HS-27A (cell line): ENCODE measurements around the gene HDAC4.

Source experiments
- DNase-seq: peaks from one replicate; pipeline ENCODE4 v3.0.0-alpha.2; 2012; ENCODE audit warnings: low read depth, missing footprints

HDAC4 gene

DNA sequence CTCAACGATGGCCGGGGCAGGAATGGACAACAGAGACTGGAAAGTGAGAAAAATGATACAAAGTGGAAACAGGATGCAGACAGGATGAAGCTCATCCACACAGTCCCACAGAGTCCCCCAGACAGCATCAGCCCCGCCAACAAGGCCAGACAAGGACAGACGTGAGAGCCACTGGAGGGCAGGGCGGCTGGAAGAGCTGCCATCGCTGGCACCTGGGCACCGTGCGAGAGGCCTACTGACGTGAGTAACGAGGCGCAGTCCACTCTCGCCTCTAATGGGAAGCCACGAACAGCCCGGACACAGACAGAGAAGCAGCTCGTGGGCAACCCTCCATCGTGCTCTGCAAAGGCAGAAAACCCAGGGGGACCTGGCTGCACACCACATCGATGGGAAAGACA lies 17.1 kb downstream of the HDAC4 start:
- no peak for DNase-seq

DNA sequence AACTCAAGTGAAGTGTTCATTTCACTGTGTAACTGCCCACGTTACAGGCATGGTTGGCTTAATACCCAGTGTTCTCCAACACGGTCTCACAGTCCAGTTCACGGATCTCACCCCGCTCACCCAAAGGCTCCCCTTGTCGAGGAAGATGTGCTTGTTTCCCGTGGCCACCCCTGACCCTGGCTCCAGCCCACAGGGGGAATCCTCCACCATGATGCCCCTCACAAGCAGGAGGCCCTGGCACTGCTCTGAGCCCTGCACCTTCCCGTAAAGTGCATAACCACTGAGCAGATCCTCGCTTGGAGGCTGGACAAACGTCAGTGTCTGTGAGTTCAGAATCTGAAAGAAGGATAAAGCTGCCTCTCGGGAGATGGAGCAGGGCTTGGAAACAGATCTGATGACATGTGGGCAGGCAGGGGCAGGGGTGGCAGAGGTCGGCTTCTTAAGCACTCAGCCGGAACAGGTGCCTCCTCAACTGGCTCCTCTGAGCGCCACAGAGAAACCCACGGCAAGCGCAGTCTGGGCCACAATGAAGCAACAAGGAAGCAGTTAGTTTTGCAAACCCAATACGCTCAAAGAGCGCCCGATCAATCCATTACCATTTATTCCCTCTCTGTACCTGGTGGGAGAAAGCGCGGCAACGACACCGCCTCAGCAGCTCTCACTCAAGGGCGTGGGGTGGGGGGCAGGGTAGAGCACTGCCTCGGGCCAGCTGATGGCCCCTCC lies 17.6 kb downstream of the HDAC4 start:
- no peak for DNase-seq

DNA sequence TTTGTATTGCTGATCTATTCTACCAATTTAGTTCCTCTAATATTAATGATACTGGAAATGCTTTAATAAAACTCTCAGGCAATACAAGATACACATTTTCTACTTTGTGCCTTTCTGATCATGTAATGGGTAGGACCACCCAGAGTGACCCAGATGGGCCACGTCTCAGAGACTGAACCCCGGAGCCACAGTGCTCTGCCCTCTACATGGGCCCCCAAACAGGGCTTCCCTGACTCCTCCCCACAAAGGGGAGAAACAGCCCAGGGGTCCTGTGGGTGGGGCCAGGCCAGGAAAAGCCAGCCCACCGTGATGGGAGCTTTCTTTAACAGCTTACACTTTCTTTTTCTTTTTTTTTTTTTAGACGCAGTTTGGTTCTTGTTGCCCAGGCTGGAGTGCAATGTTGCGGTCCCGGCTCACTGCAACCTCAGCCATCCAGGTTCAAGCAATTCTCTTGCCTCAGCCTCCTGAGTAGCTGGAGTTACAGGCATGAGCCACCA lies 18.4 kb downstream of the HDAC4 start:
- DNase-seq = no peak

DNA sequence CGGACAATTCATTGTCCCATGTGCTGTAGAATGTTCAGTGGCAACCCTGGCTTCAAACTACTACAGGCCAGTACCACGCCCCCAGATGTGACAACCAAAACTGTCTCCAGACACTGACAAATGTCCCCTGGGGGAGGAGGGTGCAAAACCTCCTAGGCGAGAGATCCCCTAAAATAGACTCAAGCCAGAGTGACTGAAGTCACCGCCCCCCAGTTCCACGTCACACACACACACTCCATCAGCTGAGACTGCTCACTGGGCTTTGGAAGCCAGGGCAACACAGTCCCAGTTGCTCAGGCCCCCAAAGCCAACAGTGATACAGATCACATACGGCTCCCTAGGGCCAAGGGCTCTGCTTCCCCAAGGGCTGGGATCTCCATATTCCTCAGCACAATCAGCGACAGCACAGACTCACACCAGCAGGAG lies 19.1 kb downstream of the HDAC4 start:
- no peak for DNase-seq

DNA sequence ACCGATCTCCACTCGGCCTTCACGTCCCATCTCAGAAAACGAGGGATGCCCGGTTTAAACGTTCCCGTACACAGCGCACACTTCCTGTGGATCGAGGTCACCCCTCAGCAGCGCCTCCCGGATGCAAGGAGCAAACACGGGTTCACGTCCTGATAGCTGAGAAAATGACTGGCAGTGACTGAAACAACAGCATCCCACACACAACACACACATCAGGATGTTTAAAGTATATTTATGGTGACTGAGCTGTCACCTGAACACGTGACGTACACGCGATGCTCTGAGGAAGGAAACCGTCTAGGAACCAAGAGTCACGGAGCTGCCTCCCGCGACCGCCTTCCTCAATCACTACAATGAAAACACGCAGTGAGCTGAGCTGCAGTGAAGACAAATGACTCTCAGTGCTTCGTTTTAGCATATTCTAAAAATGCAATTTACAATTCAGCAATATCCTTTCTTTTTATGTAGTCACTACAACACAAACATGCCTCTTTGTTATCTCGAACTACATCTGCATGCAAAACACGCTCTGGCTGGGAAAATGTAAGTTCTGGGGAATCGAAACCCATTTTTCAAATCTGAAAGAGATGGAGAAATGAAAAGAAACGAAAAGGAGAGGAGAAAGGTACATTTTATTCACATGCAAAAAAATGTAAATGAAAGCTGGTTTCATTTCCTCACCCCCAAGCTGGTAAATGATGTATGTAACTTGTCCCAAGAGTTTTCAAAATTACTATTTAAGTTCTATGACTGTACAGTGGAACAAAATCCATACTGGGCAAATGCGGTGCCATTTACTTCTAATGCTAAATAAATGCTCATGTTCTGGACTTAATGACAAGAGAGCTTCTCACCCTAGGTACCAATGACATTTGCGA lies 19.8 kb downstream of the HDAC4 start:
- DNase-seq = no peak

DNA sequence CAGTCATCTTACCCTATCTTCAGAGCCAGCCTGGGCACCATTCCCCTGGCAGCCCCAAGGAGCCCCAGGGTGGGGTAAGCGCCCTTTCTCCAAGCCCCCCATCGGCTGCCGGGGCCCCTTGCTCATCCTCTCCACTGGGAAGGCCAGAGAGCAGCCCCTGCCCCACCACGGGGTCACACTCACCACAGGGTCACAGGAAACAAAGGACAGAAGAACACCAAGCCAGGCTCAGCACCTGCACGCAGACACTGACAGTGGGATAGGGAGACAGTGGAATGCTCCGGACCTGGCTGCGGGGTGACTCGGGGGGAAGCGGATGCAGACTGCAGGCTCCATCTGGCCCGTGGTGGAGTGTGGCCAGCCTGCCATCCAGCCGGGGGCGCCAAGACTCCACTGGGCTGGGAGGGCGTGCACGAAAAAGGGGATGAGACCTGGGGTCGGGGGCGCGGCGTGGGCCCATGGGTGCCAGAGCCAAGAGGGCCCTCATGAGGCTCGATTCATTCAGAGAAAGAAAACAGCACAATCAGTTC lies 21.1 kb downstream of the HDAC4 start:
- no peak for DNase-seq

DNA sequence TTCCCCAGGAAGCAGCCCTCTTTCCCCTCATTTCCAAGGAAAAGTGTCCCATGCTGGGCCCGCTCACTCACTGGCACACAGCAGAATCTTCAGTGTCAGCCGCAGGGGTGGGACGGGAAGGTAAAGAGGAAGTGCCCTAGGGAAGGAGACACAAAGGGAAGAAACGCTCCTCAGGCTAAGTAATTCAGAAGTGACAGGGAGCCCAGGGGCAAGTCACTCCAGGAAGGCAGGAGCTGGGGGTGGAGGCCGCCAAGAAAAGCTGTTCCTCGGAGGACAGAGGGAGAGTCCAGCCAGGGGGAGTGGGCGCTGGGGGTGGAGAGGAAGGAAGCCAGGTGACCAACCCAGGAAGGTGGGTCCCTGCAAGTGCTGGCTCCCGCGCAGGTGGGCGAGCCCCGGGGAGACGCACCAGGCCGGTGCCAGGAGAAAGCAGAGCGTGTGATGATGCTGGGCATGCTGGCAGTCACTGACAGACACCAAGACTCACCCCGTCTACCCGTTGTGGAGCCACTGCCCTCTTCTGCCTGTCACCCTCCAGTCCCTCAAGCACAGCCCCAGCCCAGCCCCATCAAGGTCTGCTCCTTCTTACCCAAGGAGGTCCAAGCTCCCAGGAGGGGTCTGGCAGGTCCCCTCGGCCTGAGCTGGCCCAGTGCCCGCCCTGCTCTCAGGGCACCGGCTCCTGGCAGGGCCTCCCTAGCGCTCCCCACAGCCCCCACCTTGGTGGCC lies 21.7 kb downstream of the HDAC4 start:
- no peak for DNase-seq

DNA sequence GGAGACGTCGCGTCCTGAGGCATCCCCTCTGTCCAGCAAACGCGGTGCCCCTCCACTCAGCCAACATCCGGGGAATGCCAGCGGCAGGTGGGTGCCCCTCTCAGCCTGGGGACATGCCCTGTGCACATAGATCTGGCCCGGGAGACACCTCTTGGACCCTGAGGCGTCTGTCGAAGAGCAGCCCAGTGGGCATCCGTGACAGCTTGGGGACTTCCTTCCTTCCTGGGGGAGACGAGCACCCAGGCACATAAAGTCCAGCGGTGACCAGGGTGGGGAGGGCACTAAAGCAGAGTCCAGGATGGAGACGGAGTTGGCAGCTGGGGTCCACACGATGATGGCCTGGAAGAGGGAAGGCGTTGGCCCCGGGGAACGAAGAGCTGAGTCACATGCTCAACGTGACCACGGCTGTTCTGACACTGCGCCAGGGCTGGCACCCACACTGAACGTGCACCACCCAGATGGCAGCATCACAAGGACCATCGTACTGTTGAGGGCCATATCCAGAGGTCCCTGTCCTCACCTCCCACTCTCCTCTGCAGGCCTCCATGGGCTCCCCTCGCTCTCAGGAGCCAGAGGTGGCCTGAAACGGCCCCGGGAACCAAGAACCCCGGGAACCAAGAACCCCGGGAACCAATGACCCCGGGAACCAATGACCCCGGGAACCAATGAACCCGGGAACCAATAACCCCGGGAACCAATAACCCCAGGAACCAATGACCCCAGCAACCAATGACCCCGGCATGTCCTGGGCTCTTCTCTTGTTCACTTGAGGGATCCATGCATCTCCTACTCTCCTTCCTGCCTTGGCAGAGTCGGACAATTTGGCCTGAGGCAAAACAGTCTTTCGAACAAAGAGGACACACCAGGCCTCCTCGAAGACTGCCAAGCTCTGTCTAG lies 22.6 kb downstream of the HDAC4 start:
- DNase-seq = no peak

DNA sequence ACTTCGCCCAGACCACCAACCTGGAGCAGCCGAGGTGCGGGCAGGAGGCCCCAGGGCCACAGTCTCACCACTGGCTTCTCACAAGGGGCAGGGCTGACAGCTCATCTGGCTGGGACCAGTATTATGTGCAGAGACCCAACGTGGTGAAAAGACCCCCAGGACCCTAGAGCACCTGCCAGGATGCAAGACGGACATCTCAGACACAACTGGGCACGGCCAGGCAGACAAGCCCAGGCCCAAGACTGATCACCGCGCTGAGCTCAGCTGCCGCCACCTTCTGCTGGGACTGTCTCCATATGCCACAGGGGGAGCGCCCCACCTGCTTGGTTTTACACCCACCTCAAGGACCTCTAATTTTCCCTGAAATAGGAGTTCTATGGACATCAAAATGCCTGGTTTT lies 23.2 kb downstream of the HDAC4 start:
- DNase-seq = no peak

DNA sequence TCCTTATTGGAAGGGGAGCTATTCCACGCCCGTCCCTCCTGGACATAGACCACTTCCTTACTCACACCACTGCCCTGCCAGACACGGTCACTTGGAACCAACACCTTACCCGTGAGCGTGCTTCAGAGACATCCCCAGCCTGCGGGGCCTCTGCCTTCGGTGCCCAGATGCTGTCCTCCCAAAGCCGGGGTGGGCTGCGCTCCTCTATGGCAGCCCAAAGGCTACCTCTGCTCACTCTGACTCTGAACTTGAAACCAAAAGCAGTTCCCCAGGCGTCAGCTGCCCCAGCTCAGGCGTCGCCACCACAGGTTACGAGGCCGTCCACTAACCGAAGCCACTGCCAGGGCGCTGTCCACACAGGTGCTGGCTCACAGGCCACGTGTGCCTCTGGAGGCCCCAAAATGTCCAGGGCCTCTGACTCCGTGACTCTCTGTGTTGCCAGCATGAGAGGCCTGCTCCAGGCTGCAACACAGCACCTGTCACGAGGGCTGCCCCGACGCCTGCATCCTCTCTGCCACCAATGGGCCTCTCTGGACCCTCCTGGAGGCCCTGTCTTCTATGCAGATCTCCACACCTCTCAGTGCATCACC lies 23.8 kb downstream of the HDAC4 start:
- DNase-seq = no peak

DNA sequence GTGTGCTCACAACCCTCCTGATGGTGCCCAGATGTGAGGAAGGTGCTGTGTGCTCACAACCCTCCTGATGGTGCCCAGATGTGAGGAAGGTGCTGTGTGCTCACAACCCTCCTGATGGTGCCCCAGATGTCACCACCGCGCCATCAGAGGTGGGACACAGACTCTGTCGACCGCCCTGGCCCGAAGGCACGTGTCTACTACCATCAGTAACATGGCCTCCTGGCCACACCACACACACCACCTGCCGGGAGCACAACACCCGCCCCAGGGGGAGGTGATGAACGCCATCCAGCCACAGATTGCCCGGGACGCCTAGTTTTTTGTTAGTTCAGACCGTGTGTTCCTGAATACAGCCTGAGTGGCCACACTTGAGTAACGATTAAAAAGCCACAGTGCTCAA lies 24.5 kb downstream of the HDAC4 start:
- no peak for DNase-seq

DNA sequence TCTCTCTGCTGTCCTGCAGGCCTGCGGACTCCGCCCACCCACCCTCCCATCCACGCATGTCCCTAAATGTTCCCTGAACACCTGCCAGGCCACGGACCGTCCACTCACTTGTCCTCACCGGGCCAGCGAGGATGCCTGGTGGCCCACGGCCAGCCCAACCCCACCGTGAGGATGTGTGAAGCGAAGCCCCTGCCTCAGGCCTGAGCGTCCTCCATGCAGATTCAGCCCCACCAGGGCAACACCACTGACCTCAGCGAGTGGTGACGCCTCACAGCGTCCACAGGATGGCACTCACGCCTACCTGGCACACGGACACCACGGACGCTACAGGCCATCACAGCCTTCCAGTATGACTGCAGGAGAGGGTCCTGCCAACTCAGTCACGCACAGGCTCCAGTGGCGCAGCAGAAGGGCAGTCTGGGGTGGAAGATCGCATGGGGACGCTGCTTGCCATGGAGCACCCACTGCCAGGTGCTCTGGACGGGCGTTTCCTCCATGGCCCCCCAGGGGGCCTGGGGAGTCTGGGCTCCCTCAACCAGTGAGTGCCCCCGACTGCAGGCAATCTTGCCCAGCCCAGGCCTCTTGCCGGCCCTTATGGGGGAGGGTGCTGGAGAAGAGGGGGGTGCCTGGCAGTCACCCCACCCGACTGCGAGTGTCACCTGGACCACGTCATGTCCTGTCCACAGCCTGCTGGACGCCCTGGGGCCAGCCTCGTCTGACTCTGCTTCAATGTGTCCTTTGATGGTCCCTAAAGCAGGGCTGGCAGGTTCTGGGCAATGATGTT lies 25.4 kb downstream of the HDAC4 start:
- no peak for DNase-seq

DNA sequence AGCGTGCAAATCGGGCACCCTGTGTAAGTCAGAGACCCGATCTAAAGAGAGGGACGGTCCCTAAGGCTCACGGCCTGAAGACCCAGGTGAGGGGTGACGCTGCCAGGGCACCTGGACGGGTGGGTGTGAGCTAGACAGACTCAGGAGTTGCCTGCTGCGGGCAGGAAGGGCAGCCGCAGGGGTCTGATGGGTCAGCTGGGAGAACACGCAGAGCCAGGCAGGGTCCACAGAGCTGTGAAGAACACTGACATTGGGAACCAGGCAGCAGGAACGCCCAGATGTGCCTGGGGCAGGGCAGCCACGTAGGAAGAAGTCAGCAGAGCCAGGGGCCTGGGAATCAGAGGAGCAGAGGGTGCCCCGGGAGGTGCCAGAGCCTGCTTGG lies 25.9 kb downstream of the HDAC4 start:
- DNase-seq = no peak

DNA sequence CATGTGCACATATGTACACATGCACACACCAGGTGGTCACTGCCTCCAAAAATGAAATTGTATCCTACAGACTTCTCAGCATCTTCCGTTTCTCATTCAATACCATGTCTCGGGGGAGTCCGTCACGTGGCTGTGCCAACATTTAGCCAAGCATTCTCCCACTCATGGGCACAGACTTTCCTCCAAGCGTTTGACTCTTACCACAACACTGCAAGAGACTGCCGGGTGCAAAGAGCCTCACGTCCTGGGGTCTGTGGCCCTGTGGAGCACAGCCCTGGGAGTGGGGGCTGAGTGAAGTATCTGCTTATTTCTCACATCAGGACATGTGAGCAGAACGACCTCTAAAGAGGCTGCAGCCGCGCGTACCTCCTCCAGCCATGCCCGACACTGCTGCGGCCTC lies 28.0 kb downstream of the HDAC4 start:
- DNase-seq = no peak

DNA sequence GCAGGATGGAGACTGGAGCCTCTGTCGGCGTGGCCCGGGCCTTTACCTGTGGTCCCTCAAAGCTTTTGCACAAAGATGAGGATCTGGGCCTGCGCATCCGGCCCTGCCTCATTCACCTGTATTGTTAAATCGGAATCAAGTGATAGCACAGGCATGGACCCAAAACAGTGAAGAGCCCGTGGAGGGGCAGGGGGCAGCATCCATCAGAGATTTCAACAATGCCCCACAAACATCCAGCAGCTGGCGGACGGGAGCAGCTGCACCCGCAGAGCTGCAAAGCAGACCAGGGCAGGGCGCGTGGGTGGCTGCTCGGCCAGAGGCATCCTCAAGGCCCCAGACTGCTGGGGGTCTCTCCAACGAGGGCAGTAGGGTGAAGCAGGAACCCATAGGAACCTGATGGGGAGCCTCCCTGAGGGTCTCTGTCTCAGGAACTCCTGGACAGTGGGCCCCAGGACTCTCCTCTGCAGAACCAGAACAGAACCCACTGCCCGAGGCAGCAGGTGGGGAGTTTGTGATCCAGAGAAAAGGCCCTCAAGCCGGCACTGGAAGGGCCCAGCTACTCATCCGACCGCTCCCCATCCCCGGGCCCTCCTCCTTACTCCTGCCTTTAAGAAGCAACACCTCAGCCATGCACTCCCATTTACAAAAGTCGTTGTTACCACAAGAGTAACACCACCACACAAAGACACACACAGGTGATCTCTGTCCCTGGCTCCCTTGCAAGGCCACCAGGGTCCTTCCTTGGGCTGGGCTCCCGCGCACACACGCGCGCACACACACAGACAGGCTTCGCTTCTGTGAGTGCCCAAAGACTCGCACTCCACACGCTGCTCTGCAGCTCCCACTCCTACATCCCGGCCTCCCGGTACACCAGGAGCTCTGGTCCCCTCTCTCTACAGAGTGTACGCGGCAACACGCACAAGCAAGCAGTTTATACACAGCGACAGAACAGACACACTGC lies 28.8 kb downstream of the HDAC4 start:
- DNase-seq = no peak

DNA sequence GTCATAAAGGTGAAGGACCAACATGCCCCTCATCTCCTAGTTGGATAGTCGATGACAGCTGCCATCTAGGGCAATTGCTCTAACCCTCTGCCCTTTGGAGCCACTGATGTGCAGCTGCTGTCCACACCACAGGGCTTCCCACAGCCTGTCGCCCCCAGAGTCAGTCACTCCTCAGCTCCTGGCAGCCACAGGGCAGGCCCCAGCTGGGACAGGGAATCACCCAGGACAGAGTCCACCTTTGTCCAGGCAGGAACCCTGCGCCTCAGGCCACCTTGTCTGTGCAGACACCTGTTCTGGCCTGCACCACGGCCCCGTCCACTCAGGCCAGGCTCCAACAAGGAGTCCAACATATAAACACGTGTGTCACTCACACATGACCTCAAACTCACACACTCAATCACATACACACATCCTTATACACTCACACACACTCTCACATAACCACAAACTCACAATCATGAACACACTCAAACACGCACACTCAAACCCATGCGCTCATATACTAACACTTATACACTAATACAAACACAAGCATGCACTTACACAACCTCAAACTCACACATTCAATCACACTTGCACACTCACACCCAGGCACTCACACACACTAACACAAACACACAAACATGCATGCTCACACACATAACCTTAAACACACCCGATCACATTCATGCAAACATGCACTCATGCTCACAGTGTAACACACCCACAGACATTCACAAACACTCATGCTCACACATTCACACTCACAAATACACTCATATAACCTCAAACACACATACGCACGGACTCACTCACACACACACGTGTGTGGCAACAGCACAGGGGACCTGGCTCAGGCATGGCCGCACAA lies 29.7 kb downstream of the HDAC4 start:
- DNase-seq = no peak

DNA sequence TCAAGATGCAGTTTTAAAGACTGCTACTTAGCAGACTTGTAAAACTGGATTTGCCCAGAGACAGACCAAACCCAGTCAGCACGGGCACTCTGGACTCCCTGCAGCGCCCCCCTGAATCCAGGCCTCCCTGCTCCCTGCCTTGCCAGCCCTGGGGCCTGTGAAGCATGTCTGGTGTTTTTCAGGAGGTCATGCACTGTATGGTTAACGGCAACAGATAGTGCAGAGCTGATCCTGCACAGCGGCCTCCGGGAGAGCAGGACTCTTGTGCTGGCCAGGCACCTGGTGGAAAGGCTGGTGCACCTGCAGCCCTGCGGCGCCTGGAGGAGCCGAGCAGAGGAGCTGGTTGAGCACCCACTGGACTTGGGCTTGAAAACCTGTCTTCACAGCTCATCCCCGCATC lies 30.4 kb downstream of the HDAC4 start:
- DNase-seq = no peak

DNA sequence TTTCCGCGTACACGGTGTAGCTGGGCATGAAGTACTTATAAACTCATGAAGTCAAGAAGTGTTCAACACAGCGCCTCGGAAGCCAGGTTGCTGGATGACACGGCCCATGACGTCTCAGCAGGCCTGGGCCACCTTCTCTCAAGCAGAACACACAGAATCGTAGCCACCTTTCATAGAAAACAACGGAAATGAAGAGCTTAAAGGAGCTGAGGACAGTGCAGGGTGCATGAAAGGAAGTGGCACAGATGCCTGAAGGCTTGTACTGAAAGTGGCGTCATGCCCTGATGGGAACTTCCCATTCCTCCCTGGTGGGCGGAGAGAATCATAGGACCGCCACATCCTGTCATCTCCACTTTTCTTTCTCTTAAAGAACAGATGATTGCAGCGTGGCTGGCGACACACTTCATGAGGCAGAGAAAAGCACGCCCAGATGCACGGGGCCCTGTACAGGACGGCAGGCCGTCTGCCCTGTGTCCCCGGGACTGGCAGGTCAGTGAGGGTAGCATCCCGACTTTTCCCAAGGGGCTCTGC lies 31.1 kb downstream of the HDAC4 start:
- DNase-seq = no peak
